ENCODE results near the gene NFYC.
"Not testable (repeated sequence)": the region's sequence is repeated elsewhere in the genome, so short reads cannot be mapped to it uniquely, and the experiment has no call there.

The NFYC gene

GRCh38 chr1:40717065-40717464 is 25.6 kb downstream of the NFYC start:
- in situ Hi-C loops (cut with HindIII; ENCODE audit: low pct_unique_long_range_greater_than_20kb, low sequenced_read_pairs): no loop called here
- TF ChIP-seq JUND (IDR thresholded peaks at IDR 0.05; ENCODE audit: low read depth): no peak
- DNase-seq (ENCODE audit: low read depth in 1 of 2, low spot score in 1 of 2): no peak

- TF ChIP-seq JUND (IDR thresholded peaks at IDR 0.05; ENCODE audit: low read depth): no peak
- no peak for DNase-seq (ENCODE audit: low read depth in 1 of 2, low spot score in 1 of 2)
- in situ Hi-C loops (cut with HindIII; ENCODE audit: low pct_unique_long_range_greater_than_20kb, low sequenced_read_pairs): no loop called here
These were observed 26.5 kb downstream of the NFYC start for GRCh38 chr1:40717955-40718354.

DNA sequence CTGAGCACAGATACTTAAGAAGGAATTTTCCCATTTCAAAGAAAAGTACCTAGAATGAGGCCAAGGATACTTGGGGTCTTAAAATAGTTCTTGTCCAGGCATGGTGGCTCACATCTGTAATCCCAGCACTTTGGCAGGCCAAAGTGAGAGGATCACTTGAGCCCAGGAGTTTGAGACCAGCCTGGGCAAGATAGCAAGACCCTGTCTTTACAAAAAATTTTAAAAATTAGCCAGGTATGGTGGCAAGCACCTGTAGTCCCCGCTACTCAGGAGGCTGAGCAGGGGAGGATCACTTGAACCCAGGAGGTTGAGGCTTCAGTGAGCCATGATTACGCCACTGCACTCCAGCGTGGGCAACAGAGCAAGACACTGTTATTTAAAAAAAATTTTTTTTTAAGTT is 29.0 kb downstream of the NFYC start:
- in situ Hi-C loops (cut with HindIII; ENCODE audit: low pct_unique_long_range_greater_than_20kb, low sequenced_read_pairs): no loop called here
- no peak for TF ChIP-seq JUND (IDR thresholded peaks at IDR 0.05; ENCODE audit: low read depth)
- no peak for DNase-seq (ENCODE audit: low read depth in 1 of 2, low spot score in 1 of 2)

- in situ Hi-C loops (cut with HindIII; ENCODE audit: low pct_unique_long_range_greater_than_20kb, low sequenced_read_pairs): no loop called here
- no peak for DNase-seq (ENCODE audit: low read depth in 1 of 2, low spot score in 1 of 2)
- TF ChIP-seq JUND (IDR thresholded peaks at IDR 0.05; ENCODE audit: low read depth): no peak
These were observed 31.1 kb downstream of the NFYC start for GRCh38 chr1:40722622-40723021.

GRCh38 chr1:40723196-40723955 is 31.9 kb downstream of the NFYC start:
- DNase-seq (ENCODE audit: low read depth in 1 of 2, low spot score in 1 of 2): peak in 1 of 2 experiments; percentile 84
- TF ChIP-seq JUND (IDR thresholded peaks at IDR 0.05; ENCODE audit: low read depth): no peak

DNA sequence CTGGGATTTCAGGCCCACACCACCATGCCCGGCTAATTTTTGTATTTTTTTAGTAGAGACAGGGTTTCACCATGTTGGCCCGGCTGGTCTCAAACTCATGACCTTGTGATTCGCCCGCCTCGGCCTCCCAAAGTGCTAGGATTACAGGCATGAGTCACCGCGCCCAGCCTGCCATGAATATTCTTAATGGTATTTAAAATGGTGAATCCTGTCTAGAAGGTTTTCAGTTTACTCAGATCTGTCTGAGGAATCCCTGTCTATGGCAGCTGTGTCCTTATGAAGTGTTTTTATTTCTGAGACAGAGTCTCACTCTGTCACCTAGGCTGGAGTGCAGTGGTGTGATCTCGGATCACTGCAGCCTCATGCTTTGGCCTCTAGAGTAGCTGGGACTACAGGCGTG is 36.2 kb downstream of the NFYC start:
- in situ Hi-C loops (cut with HindIII; ENCODE audit: low pct_unique_long_range_greater_than_20kb, low sequenced_read_pairs); DNase-seq (ENCODE audit: low read depth in 1 of 2, low spot score in 1 of 2): not testable (repeated sequence)

More at GRCh38 chr1:40723196-40723955, 31.9 kb downstream of the NFYC start:
- in situ Hi-C loops (cut with HindIII; ENCODE audit: low pct_unique_long_range_greater_than_20kb, low sequenced_read_pairs): no loop called here

- DNase-seq (ENCODE audit: low read depth in 1 of 2, low spot score in 1 of 2); in situ Hi-C loops (cut with HindIII; ENCODE audit: low pct_unique_long_range_greater_than_20kb, low sequenced_read_pairs): not testable (repeated sequence)
These were observed 37.9 kb downstream of the NFYC start for GRCh38 chr1:40729316-40729862.

- in situ Hi-C loops (cut with HindIII; ENCODE audit: low pct_unique_long_range_greater_than_20kb, low sequenced_read_pairs): no loop called here
- DNase-seq (ENCODE audit: low read depth in 1 of 2, low spot score in 1 of 2): no peak
- TF ChIP-seq JUND (IDR thresholded peaks at IDR 0.05; ENCODE audit: low read depth): no peak
These were observed 41.3 kb downstream of the NFYC start for GRCh38 chr1:40732756-40733301.

GRCh38 chr1:40734882-40735628 is 43.6 kb downstream of the NFYC start:
- no peak for TF ChIP-seq JUND (IDR thresholded peaks at IDR 0.05; ENCODE audit: low read depth)
- in situ Hi-C loops (cut with HindIII; ENCODE audit: low pct_unique_long_range_greater_than_20kb, low sequenced_read_pairs): no loop called here
- no peak for DNase-seq (ENCODE audit: low read depth in 1 of 2, low spot score in 1 of 2)

- peak in 1 of 2 experiments; percentile 53 for DNase-seq (ENCODE audit: low read depth in 1 of 2, low spot score in 1 of 2)
- in situ Hi-C loops (cut with HindIII; ENCODE audit: low pct_unique_long_range_greater_than_20kb, low sequenced_read_pairs): no loop called here
- no peak for TF ChIP-seq JUND (IDR thresholded peaks at IDR 0.05; ENCODE audit: low read depth)
These were observed 44.6 kb downstream of the NFYC start for GRCh38 chr1:40736085-40736531.

- in situ Hi-C loops (cut with HindIII; ENCODE audit: low pct_unique_long_range_greater_than_20kb, low sequenced_read_pairs): no loop called here
- TF ChIP-seq JUND (IDR thresholded peaks at IDR 0.05; ENCODE audit: low read depth): no peak
- DNase-seq (ENCODE audit: low read depth in 1 of 2, low spot score in 1 of 2): no peak
These were observed 47.3 kb downstream of the NFYC start for GRCh38 chr1:40738831-40739230.

GRCh38 chr1:40739455-40740008 is 48.0 kb downstream of the NFYC start:
- no peak for DNase-seq (ENCODE audit: low read depth in 1 of 2, low spot score in 1 of 2)
- in situ Hi-C loops (cut with HindIII; ENCODE audit: low pct_unique_long_range_greater_than_20kb, low sequenced_read_pairs): no loop called here
- no peak for TF ChIP-seq JUND (IDR thresholded peaks at IDR 0.05; ENCODE audit: low read depth)
